HG03469 (cell line): ENCODE results near the gene EP400.

Source experiments
- ATAC-seq: cut with Tn5 transposase; IDR thresholded peaks from one replicate; pipeline ENCODE4 v1.9.1; 2021; ENCODE audit warnings: mild to moderate bottlenecking, moderate library complexity, moderate number of reproducible peaks; ENCODE audit not compliant: unreplicated experiment

The EP400 gene

DNA sequence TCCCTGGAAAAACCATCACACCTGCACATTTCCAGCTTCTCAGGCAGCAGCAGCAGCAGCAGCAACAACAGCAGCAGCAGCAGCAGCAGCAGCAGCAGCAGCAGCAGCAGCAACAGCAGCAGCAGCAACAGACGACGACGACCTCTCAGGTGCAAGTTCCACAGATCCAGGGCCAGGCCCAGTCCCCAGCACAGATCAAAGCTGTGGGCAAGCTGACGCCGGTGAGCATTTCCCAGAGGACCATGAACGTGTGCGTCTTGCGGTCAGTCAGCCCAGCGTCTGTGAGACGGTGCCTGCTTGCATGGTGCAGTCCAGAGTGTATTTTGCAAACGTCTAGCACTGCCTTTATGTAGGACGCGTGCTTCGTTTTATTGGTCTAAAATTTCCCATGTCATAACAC is 112.7 kb downstream of the EP400 start:
- no peak for ATAC-seq

DNA sequence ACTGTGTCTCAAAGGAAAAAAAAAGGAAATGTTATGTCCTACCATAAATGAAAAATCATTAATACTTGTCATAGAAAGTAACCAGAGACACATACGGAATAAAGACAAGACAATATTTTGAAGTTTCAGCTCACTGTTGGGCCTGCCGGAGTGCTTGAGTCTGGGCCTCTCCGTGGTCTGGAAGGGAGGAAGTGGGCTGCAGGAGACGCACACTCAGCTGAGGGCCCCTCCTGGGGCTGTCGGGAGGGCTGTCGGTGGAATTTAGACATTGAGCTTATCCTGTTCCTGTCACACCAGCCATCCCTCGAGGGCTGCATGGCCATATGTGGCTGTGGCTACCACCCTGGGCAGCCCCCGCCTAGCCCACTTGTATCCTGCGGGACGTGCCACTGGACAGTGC is 113.7 kb downstream of the EP400 start:
- no peak for ATAC-seq

GRCh38 chr12:132064631-132065030 is 114.9 kb downstream of the EP400 start:
- no peak for ATAC-seq

DNA sequence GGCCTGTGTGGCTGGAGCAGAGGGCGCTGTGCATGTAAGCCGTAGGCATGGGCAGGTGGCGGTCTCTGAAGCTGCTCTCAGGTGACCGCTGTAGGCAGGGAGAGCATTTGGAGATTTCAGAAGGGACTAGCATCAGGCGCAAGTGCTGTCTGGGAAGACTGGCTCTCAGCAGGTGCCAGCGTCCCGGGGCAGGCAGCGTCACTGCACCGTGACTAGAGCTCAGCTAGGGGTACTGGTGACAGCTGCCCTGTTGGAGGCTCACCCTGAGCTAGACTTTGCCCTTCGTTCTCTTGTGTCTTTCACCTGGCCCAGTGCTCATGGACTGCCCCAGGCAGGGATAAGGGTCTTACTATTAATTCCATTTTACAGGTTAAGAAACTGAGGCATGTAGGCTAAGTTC is 115.5 kb downstream of the EP400 start:
- ATAC-seq, result no peak

- no peak for ATAC-seq
Measured at GRCh38 chr12:132065609-132066344, 116.0 kb downstream of the EP400 start.

GRCh38 chr12:132066345-132066685 is 116.6 kb downstream of the EP400 start:
- ATAC-seq, result no peak

DNA sequence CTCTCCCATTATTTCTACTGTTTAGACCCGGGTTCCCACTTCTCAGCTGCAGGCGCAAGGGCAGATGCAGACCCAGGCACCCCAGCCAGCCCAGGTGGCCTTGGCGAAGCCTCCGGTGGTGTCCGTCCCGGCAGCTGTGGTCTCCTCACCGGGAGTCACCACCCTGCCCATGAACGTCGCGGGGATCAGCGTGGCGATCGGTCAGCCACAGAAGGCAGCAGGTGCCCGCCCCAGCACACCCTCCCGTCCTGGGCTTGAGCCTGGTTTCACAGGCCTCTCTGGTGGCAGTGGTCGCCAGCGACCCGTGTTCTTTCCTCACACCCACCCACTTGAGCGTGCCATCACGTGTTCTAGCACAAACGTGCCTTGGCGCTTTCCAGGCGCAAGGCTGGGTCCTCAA is 117.0 kb downstream of the EP400 start:
- ATAC-seq, result no peak

DNA sequence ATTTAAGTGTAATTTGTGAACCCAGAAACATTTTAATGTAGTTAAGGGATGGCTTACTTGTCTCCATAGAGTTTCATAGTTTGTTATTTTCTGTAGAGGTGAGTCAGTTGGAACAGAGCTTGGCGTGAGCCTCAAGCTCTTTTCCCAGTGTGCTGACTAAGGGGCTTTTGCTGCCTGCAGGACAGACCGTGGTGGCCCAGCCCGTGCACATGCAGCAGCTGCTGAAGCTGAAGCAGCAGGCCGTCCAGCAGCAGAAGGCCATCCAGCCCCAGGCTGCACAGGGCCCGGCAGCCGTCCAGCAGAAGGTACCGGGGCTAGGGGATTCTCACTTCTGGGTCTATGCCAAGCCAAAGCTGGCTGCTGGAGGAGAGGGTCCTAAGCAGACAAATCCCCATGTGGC is 117.4 kb downstream of the EP400 start:
- no peak for ATAC-seq

GRCh38 chr12:132068250-132068649 is 118.5 kb downstream of the EP400 start:
- ATAC-seq, result no peak

- ATAC-seq, result no peak
Measured at GRCh38 chr12:132069336-132069985, 119.7 kb downstream of the EP400 start.

DNA sequence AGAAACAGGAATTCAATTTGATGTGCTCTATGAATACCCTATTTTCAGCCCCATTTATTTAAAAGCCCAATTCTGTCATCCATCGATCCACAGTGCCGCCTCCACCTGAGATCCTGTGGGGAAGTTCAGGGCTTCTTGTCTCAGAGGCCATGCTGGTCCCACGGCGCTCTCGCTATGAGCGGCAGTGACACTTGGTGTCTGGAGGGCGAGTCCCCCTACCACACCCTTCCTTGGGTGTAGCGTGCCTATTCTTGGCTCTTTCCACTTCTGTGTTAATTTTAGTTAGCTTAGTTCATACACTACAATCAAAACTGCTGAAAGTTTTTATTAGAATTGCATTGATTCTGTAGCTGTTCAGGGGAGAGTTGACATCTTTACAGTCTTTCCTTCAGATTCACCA is 120.6 kb downstream of the EP400 start:
- no peak for ATAC-seq

- ATAC-seq, result peak; percentile 77
Measured at GRCh38 chr12:132071040-132071810, 121.5 kb downstream of the EP400 start.

DNA sequence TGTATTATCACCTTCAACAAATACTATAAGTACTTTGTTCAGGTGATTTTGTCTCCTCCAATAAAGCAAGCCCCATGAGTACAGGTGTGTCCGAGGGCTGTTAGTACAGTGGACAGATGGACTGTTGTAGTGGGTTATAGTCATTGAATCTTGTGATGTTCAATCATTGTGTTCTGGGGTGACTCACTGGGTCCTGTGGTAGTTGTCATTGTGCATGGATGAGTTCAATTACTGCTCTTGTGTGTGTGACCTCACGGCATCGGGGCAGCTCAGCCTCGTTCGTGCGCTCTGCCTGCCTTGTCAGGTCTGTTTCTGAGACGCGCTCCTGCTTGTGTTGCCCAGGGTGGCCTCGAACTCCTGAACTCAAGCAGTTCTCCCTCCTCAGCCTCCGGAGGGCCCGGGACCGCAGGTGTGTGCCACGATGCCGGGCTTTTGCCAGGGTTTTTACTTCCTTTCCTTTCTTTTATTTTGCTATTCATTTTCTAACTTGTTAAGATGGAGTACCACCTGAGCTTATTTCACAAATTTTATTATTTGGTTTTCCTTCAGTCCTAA is 122.2 kb downstream of the EP400 start:
- ATAC-seq, result no peak

- ATAC-seq, result no peak
Measured at GRCh38 chr12:132074216-132074615, 124.5 kb downstream of the EP400 start.

DNA sequence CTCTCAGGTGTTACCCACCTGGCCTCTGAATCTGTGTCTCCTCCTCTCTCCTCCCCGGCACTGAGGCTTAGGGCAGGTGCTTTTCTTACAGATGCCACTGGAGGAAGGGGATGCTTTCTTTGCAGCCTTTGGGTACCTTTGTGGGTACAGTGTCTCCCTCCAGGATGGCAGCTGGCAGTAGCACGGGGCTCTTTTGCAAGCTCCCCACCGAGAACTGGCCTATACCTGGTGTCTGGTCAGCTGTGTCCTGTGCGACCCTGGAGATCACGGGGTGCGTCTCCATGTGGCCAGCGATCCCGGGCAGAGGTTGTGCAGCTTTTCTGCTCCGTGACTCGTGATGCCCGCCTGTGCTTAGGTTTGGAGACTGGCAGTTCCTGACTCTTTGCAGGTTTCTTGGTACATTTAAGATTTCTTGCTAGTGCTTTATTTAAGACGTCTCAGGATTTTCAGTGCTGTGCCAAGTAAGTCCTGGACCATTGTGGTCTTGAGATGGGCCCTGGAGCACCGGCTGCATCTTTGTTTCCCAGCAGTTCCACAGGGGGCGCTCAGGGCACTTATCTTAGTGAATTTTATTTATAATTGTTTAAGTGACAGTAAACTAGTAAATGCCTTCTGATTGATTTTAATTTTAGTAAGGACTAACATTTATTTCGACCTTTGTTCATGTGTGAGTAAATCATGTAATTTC is 125.4 kb downstream of the EP400 start:
- ATAC-seq, result no peak

DNA sequence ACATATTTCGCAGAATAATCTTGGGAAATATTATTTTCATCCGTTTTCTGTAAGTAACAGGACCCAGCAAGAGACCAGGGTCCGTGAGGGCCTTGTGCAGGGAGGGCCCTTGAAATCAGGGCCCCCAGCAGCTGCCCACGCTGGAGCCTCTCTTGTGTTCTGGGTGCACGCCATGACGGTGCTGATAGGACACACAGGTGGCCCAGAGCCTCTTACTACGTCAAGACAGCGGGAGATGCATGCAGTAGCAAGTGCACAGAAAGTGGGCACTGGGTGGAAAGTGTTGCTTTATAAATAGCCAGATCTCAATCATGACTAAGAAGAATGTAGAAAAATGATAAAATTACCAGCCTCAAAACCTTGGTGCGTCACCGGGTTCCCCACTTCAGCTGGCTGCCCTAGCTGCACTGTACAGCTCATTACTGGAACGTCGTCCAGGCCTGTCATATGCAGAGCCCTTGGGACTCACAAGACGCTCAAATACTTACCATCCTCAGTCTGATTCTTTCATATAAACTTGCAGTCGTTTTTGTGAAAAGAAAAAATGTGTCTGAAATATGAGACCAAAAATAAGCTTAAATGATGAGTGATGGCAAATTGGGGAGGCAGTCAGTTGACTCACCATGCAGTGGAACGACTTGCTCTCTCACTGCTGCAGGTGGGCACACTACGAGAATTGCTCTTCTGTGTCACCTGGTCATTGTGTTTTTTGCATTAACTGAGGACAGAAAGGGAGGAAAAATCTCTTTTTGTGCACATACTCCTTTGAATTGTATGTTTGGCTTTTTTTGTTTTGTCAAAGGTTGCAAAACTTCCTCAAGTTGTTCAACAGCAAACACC is 126.2 kb downstream of the EP400 start:
- ATAC-seq, result no peak

GRCh38 chr12:132076711-132077110 is 127.0 kb downstream of the EP400 start:
- no peak for ATAC-seq

DNA sequence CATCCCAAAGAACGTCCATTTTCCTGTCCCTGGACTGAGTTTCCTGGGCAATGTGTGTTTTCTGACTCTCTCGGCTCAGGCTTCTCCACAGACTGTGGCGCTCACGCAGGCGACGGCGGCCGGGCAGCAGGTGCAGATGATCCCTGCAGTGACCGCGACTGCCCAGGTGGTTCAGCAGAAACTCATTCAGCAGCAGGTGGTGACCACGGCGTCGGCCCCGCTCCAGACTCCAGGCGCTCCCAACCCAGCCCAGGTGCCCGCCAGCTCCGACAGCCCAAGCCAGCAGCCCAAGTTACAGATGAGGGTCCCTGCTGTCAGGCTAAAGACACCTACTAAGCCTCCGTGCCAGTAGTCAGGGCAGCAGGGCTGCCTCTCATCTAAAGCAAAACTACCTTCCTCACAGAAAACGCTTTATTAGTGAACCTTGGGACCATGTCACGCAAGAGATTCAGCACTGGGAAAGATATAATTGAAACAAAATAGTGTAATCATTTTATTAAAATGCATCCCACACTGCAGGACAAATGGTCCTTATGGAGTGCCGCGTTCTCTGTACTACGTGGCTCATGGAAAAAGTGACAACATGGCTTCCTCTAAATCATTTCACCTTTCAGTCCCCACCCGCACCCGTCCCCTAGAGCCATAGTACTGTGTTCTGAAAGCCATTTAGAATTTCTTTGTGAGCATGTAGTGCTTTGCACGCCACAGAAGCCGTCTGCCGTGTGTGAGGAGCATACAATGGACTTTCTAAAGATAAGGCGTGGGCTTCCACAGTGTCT is 127.8 kb downstream of the EP400 start:
- ATAC-seq, result no peak

- ATAC-seq, result no peak
Measured at GRCh38 chr12:132078190-132078589, 128.4 kb downstream of the EP400 start.
